Subcutaneous abdominal adipose tissue (tissue), 5 donors: ENCODE results near the gene VPS8.

ENCODE experiments used
- H3K27ac ChIP-seq: one replicate; pipeline ENCODE4 v1.7.0; 2013; ENCODE audit warnings: low read depth, mild to moderate bottlenecking, inconsistent platforms, low read length, moderate library complexity
- H3K27me3 ChIP-seq, 5 donors: one replicate each; pipeline ENCODE4 v1.7.0; 2013; ENCODE audit warnings: low read length in 5 of 5, inconsistent platforms in 1 of 5; ENCODE audit not compliant: control insufficient read depth in 5 of 5, insufficient read depth in 4 of 5
- H3K36me3 ChIP-seq, 5 donors: one replicate each; pipeline ENCODE4 v1.7.0; 2013; ENCODE audit warnings: low read length in 5 of 5; ENCODE audit not compliant: control insufficient read depth in 5 of 5, insufficient read depth in 5 of 5
- H3K4me1 ChIP-seq, 5 donors: one replicate each; pipeline ENCODE4 v1.7.0; 2013; ENCODE audit warnings: low read length in 5 of 5, mild to moderate bottlenecking in 3 of 5, moderate library complexity in 1 of 5; ENCODE audit not compliant: control insufficient read depth in 5 of 5, insufficient read depth in 5 of 5
- H3K4me3 ChIP-seq, 5 donors: one replicate each; pipeline ENCODE4 v1.7.0; 2013; ENCODE audit warnings: low read length in 5 of 5, low read depth in 1 of 5
- H3K9ac ChIP-seq, 5 donors: one replicate each; pipeline ENCODE4 v1.7.0; 2013; ENCODE audit warnings: low read length in 5 of 5, mild to moderate bottlenecking in 4 of 5, moderate library complexity in 3 of 5
- H3K9me3 ChIP-seq, 5 donors: one replicate each; pipeline ENCODE4 v1.7.0; 2013; ENCODE audit warnings: low read length in 5 of 5; ENCODE audit not compliant: control insufficient read depth in 5 of 5
- donor health status: healthy.
- donor health status: healthy.
- donor health status: healthy.
- donor health status: healthy.
- donor health status: healthy.

Gene VPS8

GRCh38 chr3:184846496-184846895 lies 34.5 kb downstream of the VPS8 start:
- H3K4me1 ChIP-seq: no peaks in the 10 kb centered on the region
- H3K27ac ChIP-seq: no peak overlapping the region
- H3K9ac ChIP-seq: no peak overlapping the region
- H3K9me3 ChIP-seq: no peaks in the 10 kb centered on the region
- peaks cover 10 to 31% (median 12%) of the 10 kb centered on the region in 5 donors for H3K36me3 ChIP-seq
- no peak overlapping the region for H3K4me3 ChIP-seq
- H3K27me3 ChIP-seq: no peaks in the 10 kb centered on the region

GRCh38 chr3:184848934-184849333 lies 37.0 kb downstream of the VPS8 start:
- Histone ChIP-seq H3K27ac (no peak overlapping the region), H3K4me1 (no peaks in the 10 kb centered on the region), H3K27me3 (no peaks in the 10 kb centered on the region), H3K9ac (no peak overlapping the region), H3K36me3 (peaks cover 21 to 45% (median 29%) of the 10 kb centered on the region in 5 donors), H3K9me3 (no peaks in the 10 kb centered on the region), H3K4me3 (no peak overlapping the region)

GRCh38 chr3:184850201-184850600 lies 38.2 kb downstream of the VPS8 start:
- Histone ChIP-seq H3K9ac (no peak overlapping the region), H3K36me3 (peaks cover 31 to 56% (median 41%) of the 10 kb centered on the region in 5 donors), H3K4me3 (no peak overlapping the region), H3K4me1 (no peaks in the 10 kb centered on the region), H3K27ac (no peak overlapping the region), H3K9me3 (no peaks in the 10 kb centered on the region), H3K27me3 (no peaks in the 10 kb centered on the region)

- no peak overlapping the region for H3K4me3 ChIP-seq
- H3K27me3 ChIP-seq: no peaks in the 10 kb centered on the region
- H3K4me1 ChIP-seq: no peaks in the 10 kb centered on the region
- H3K9ac ChIP-seq: no peak overlapping the region
- no peaks in the 10 kb centered on the region for H3K9me3 ChIP-seq
- no peak overlapping the region for H3K27ac ChIP-seq
- H3K36me3 ChIP-seq: peaks cover 64 to 76% (median 68%) of the 10 kb centered on the region in 5 donors
Measured at GRCh38 chr3:184857099-184857498, 45.1 kb downstream of the VPS8 start.

- H3K36me3 ChIP-seq: peaks cover 37 to 66% (median 42%) of the 10 kb centered on the region in 5 donors
- no peak overlapping the region for H3K4me3 ChIP-seq
- H3K9me3 ChIP-seq: no peaks in the 10 kb centered on the region
- H3K27ac ChIP-seq: no peak overlapping the region
- no peaks in the 10 kb centered on the region for H3K27me3 ChIP-seq
- H3K9ac ChIP-seq: no peak overlapping the region
- no peaks in the 10 kb centered on the region for H3K4me1 ChIP-seq
Measured at GRCh38 chr3:184864000-184864399, 52.0 kb downstream of the VPS8 start.

GRCh38 chr3:184868477-184868876 lies 56.5 kb downstream of the VPS8 start:
- H3K4me1 ChIP-seq: no peaks in the 10 kb centered on the region
- no peak overlapping the region for H3K4me3 ChIP-seq
- no peak overlapping the region for H3K27ac ChIP-seq
- peaks cover 37 to 63% (median 43%) of the 10 kb centered on the region in 5 donors for H3K36me3 ChIP-seq
- no peaks in the 10 kb centered on the region for H3K27me3 ChIP-seq
- H3K9me3 ChIP-seq: no peaks in the 10 kb centered on the region
- H3K9ac ChIP-seq: no peak overlapping the region

- peaks cover 31 to 55% (median 37%) of the 10 kb centered on the region in 5 donors for H3K36me3 ChIP-seq
- H3K27ac ChIP-seq: no peak overlapping the region
- H3K27me3 ChIP-seq: no peaks in the 10 kb centered on the region
Measured at GRCh38 chr3:184872200-184872599, 60.2 kb downstream of the VPS8 start.

GRCh38 chr3:184873141-184873540 lies 61.2 kb downstream of the VPS8 start:
- Histone ChIP-seq H3K9me3 (no peaks in the 10 kb centered on the region), H3K27me3 (no peaks in the 10 kb centered on the region), H3K36me3 (peaks cover 29 to 57% (median 36%) of the 10 kb centered on the region in 5 donors), H3K4me3 (no peak overlapping the region), H3K27ac (no peak overlapping the region), H3K9ac (no peak overlapping the region), H3K4me1 (no peaks in the 10 kb centered on the region)

More at GRCh38 chr3:184872200-184872599, 60.2 kb downstream of the VPS8 start:
- Histone ChIP-seq H3K9ac (no peak overlapping the region), H3K9me3 (no peaks in the 10 kb centered on the region), H3K4me3 (no peak overlapping the region), H3K4me1 (no peaks in the 10 kb centered on the region)

GRCh38 chr3:184874709-184875644 lies 63.0 kb downstream of the VPS8 start:
- no peaks in the 10 kb centered on the region for H3K9me3 ChIP-seq
- peaks cover 17 to 48% (median 25%) of the 10 kb centered on the region in 5 donors for H3K36me3 ChIP-seq
- no peaks in the 10 kb centered on the region for H3K27me3 ChIP-seq
- H3K27ac ChIP-seq: no peak overlapping the region
- H3K4me1 ChIP-seq: no peaks in the 10 kb centered on the region
- H3K4me3 ChIP-seq: no peak overlapping the region
- no peak overlapping the region for H3K9ac ChIP-seq

- no peaks in the 10 kb centered on the region for H3K9me3 ChIP-seq
- no peaks in the 10 kb centered on the region for H3K27me3 ChIP-seq
- H3K36me3 ChIP-seq: peaks cover 9 to 41% (median 17%) of the 10 kb centered on the region in 5 donors
- H3K27ac ChIP-seq: no peak overlapping the region
- no peak overlapping the region for H3K9ac ChIP-seq
- no peaks in the 10 kb centered on the region for H3K4me1 ChIP-seq
- no peak overlapping the region for H3K4me3 ChIP-seq
Measured at GRCh38 chr3:184880276-184881019, 68.5 kb downstream of the VPS8 start.
